ENCODE results near the gene TEX44.

The TEX44 gene

GRCh38 chr2:231589656-231590055, 3.0 kb upstream of the TEX44 start:
- no peak for TF ChIP-seq CTCF (conservative IDR thresholded peaks at IDR 0.05; ENCODE audit: low read length)
- no peak overlapping the region for H3K4me3 ChIP-seq (ENCODE audit: low read length)
- DNase-seq (ENCODE audit: low read depth), result no peak

- no peak overlapping the region for H3K4me3 ChIP-seq (ENCODE audit: low read length)
- no peak for DNase-seq (ENCODE audit: low read depth)
- no peak for TF ChIP-seq CTCF (conservative IDR thresholded peaks at IDR 0.05; ENCODE audit: low read length)
Observed at GRCh38 chr2:231590614-231591013, 2.0 kb upstream of the TEX44 start.

GRCh38 chr2:231593666-231594065, 1.0 kb downstream of the TEX44 start:
- H3K4me3 ChIP-seq (ENCODE audit: low read length), result no peak overlapping the region
- no peak for DNase-seq (ENCODE audit: low read depth)
- TF ChIP-seq CTCF (conservative IDR thresholded peaks at IDR 0.05; ENCODE audit: low read length), result no peak

GRCh38 chr2:231597014-231597611, 4.4 kb downstream of the TEX44 start:
- peak; percentile 63 for DNase-seq (ENCODE audit: low read depth)
- no peak overlapping the region for H3K4me3 ChIP-seq (ENCODE audit: low read length)
- TF ChIP-seq CTCF (conservative IDR thresholded peaks at IDR 0.05; ENCODE audit: low read length), result no peak

GRCh38 chr2:231597627-231598026, 5.0 kb downstream of the TEX44 start:
- no peak for DNase-seq (ENCODE audit: low read depth)
- H3K4me3 ChIP-seq (ENCODE audit: low read length), result no peak overlapping the region
- no peak for TF ChIP-seq CTCF (conservative IDR thresholded peaks at IDR 0.05; ENCODE audit: low read length)

- no peak for DNase-seq (ENCODE audit: low read depth)
- no peak for TF ChIP-seq CTCF (conservative IDR thresholded peaks at IDR 0.05; ENCODE audit: low read length)
- no peak overlapping the region for H3K4me3 ChIP-seq (ENCODE audit: low read length)
Observed at GRCh38 chr2:231600619-231601355, 8.1 kb downstream of the TEX44 start.
